ENCODE measurements around the gene LRP5.
A peak's percentile ranks its signal among the peaks of the same experiment; 100 is the strongest.

DNA sequence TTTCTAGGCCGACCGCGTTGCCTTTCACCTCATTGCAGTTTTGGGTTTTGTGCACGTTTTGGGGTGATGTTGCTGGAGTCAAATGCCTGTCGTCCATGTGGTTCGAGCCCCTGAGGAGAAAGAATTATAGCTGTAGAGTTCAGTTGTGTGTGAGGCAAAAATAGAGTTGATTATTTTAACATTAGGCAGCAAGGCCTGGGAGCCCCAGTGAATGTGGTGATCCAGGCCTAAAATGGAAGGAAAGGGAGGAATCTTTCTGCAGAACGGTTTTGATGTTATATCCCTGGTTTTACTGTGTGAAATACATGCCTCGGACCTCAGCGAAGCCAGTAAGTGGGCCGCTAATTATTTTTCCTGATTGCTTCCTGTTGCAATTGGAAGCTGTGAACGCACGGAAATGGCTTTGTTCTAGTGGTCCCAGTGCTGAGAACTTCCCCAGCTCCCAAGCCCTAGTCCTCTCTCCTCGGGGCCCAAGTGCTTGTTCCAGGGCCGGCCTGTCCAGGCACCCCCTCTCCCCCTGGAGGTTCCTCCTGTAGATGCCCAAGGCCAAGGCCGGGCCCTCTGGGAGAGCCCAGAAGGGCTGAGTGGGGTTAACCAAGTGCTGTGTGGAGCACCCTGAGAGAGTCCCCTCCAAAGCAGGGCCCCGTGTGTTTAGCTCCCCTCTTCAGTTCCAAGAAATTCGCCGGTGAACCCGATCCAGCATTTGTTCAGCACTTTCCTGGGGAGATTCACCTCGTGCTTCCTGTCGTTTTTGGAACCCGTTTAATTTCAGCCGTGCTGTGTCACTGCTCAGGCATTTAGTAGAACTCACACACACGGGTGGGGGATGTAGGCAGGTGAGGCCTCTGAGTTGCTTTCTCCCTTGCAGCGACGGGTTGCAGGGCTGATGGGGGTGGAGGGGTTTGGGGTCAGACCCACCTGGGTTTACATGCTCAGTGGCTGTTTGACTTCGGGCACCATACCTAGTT, 2.1 kb downstream of the LRP5 start:
- TF ChIP-seq, protein P1, sequence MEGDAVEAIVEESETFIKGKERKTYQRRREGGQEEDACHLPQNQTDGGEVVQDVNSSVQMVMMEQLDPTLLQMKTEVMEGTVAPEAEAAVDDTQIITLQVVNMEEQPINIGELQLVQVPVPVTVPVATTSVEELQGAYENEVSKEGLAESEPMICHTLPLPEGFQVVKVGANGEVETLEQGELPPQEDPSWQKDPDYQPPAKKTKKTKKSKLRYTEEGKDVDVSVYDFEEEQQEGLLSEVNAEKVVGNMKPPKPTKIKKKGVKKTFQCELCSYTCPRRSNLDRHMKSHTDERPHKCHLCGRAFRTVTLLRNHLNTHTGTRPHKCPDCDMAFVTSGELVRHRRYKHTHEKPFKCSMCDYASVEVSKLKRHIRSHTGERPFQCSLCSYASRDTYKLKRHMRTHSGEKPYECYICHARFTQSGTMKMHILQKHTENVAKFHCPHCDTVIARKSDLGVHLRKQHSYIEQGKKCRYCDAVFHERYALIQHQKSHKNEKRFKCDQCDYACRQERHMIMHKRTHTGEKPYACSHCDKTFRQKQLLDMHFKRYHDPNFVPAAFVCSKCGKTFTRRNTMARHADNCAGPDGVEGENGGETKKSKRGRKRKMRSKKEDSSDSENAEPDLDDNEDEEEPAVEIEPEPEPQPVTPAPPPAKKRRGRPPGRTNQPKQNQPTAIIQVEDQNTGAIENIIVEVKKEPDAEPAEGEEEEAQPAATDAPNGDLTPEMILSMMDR (IDR thresholded peaks at IDR 0.05 in 2 of 3, conservative IDR thresholded peaks at IDR 0.05 in 1 of 3; ENCODE audit: borderline replicate concordance in 1 of 3, insufficient read depth in 1 of 3, low read depth in 2 of 3, low read length in 2 of 3) = peak in 2 of 3 experiments; percentile 7 to 10; a peak in 1 of 6 replicates
- TF ChIP-seq SP1 (IDR thresholded peaks at IDR 0.05; ENCODE audit: low read depth) = no peak
- no peak for TF ChIP-seq YY1 (IDR thresholded peaks at IDR 0.05; ENCODE audit: extremely low read depth, insufficient replicate concordance, low read depth, low read length)
- peak; percentile 41; the same call in 1 of the 2 replicates for TF ChIP-seq POLR2AphosphoS5 (IDR thresholded peaks at IDR 0.05; ENCODE audit: low read depth, low read length)
- no peak for TF ChIP-seq EZH2 (IDR thresholded peaks at IDR 0.05)
- TF ChIP-seq EZH2phosphoT487 (IDR thresholded peaks at IDR 0.05; ENCODE audit: borderline replicate concordance) = no peak
- TF ChIP-seq, protein P2, sequence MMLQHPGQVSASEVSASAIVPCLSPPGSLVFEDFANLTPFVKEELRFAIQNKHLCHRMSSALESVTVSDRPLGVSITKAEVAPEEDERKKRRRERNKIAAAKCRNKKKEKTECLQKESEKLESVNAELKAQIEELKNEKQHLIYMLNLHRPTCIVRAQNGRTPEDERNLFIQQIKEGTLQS (IDR thresholded peaks at IDR 0.05) = no peak

All from HCT116 (cell line).